SK-N-SH (cell line): ENCODE results near the gene KRTCAP3.

ENCODE experiments used
- CHD2 ChIP-seq: fragments of 150-350 bp; IDR thresholded peaks from 2 replicates; pipeline ENCODE4 v1.6.1; 2018; ENCODE audit warnings: low read length; ENCODE audit not compliant: partially characterized antibody
- EZH2phosphoT487 ChIP-seq: fragments of 200-600 bp; sonication (generic); IDR thresholded peaks from 2 replicates; pipeline ENCODE4 v1.6.1; 2017; ENCODE audit warnings: low read depth, mixed run types, mild to moderate bottlenecking, antibody characterized with exemption, moderate library complexity, borderline replicate concordance
- FOSL2 ChIP-seq: IDR thresholded peaks from 2 replicates; pipeline ENCODE4 v1.4.0; 2012; ENCODE audit warnings: low read depth, mild to moderate bottlenecking, moderate library complexity, borderline replicate concordance
- GABPA ChIP-seq: IDR thresholded peaks from 2 replicates; pipeline ENCODE4 v1.4.0; 2012; ENCODE audit warnings: low read depth, mild to moderate bottlenecking
- GATA2 ChIP-seq: sonication (generic); formaldehyde crosslinking; IDR thresholded peaks from 2 replicates; pipeline ENCODE4 v1.5.0; 2020; ENCODE audit warnings: mild to moderate bottlenecking, missing genetic modification reagents
- JUND ChIP-seq: IDR thresholded peaks from 2 replicates; pipeline ENCODE4 v1.4.0; 2012
- MEF2A ChIP-seq: IDR thresholded peaks from 2 replicates; pipeline ENCODE4 v1.4.0; 2012; ENCODE audit warnings: low read depth, borderline replicate concordance
- POLR2AphosphoS5 ChIP-seq: IDR thresholded peaks from 2 replicates; pipeline ENCODE4 v1.6.1; 2012; ENCODE audit warnings: low read depth, low read length
- RCOR1 ChIP-seq: fragments of 150-350 bp; IDR thresholded peaks from 2 replicates; pipeline ENCODE4 v1.6.1; 2017; ENCODE audit warnings: antibody characterized with exemption, low read length
- RXRA ChIP-seq: IDR thresholded peaks from 2 replicates; pipeline ENCODE4 v1.4.0; 2012; ENCODE audit warnings: low read depth, mild to moderate bottlenecking, borderline replicate concordance
- TF ChIP-seq, protein P1 (sequence below): fragments of 200-600 bp; sonication (generic); IDR thresholded peaks from 2 replicates; pipeline ENCODE4 v1.6.1; 2017; ENCODE audit warnings: antibody characterized with exemption, mild to moderate bottlenecking, moderate library complexity
- TF ChIP-seq, protein P2 (sequence below): fragments of 150-350 bp; IDR thresholded peaks from 2 replicates; pipeline ENCODE4 v1.6.1; 2017; ENCODE audit warnings: antibody characterized with exemption, low read length, low read depth, borderline replicate concordance

DNA sequence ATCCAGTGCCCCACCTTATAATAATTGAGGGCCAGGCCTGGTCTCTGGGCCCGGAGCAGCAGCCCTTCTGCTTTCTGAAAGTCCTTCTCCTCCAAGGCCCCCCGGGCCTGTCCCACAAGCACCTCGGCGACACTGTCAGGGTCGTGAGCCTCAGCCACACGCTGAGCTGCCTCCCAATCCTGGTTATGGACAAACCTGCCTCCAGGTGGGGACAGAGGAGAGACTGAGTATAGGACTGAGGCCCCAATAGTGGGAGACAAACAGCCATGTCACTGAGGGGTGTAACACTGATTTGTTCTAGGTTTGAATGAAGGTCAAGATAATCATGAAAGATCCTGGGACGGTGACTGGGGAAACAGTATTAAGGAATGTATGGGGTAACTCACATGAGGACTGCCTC lies 11.8 kb downstream of the KRTCAP3 start:
- TF ChIP-seq GABPA = no peak
- TF ChIP-seq, protein P1, sequence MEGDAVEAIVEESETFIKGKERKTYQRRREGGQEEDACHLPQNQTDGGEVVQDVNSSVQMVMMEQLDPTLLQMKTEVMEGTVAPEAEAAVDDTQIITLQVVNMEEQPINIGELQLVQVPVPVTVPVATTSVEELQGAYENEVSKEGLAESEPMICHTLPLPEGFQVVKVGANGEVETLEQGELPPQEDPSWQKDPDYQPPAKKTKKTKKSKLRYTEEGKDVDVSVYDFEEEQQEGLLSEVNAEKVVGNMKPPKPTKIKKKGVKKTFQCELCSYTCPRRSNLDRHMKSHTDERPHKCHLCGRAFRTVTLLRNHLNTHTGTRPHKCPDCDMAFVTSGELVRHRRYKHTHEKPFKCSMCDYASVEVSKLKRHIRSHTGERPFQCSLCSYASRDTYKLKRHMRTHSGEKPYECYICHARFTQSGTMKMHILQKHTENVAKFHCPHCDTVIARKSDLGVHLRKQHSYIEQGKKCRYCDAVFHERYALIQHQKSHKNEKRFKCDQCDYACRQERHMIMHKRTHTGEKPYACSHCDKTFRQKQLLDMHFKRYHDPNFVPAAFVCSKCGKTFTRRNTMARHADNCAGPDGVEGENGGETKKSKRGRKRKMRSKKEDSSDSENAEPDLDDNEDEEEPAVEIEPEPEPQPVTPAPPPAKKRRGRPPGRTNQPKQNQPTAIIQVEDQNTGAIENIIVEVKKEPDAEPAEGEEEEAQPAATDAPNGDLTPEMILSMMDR = no peak
- no peak for TF ChIP-seq EZH2phosphoT487
- TF ChIP-seq RXRA = no peak
- TF ChIP-seq MEF2A = no peak
- TF ChIP-seq FOSL2 = no peak
- no peak for TF ChIP-seq CHD2
- TF ChIP-seq RCOR1 = no peak
- TF ChIP-seq, protein P2, sequence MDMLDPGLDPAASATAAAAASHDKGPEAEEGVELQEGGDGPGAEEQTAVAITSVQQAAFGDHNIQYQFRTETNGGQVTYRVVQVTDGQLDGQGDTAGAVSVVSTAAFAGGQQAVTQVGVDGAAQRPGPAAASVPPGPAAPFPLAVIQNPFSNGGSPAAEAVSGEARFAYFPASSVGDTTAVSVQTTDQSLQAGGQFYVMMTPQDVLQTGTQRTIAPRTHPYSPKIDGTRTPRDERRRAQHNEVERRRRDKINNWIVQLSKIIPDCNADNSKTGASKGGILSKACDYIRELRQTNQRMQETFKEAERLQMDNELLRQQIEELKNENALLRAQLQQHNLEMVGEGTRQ = no peak
- TF ChIP-seq POLR2AphosphoS5 = no peak
- no peak for TF ChIP-seq GATA2 (CRISPR knock-in tag)
- no peak for TF ChIP-seq JUND
